Activated B cell treated with CpG ODN at 0.5 μM for 24 hours (primary cell): ENCODE results near the gene ASTN2. TPM values are rescaled to one million over a fixed set of nuclear protein-coding genes. Genes with fewer than 3 reads are reported as not detected.

Source experiments
- ATAC-seq: fragments of 200-7000 bp; cut with Tn5 transposase; one replicate; pipeline ENCODE4 v1.10.0; 2021; ENCODE audit warnings: low read depth, mild to moderate bottlenecking, moderate library complexity
- CTCF ChIA-PET: fragments of 350-600 bp; sonication (Branson Sonifier 250); formaldehyde crosslinking; loops from one replicate; lab custom pipeline; 2021; ENCODE audit warnings: antibody characterized with exemption; lab: Charles Lee
- POLR2A ChIA-PET: fragments of 350-600 bp; sonication (Branson Sonifier 250); formaldehyde crosslinking; loops from one replicate; lab custom pipeline; 2021; ENCODE audit warnings: antibody characterized with exemption; lab: Charles Lee
- DNase-seq: peaks from one replicate; pipeline ENCODE4 v3.0.0; 2022
- H3K27ac Mint-ChIP-seq: one replicate; pipeline ENCODE4 v1.8.0; 2020; ENCODE audit warnings: mixed read lengths
- H3K27me3 Mint-ChIP-seq: one replicate; pipeline ENCODE4 v1.8.0; 2021; ENCODE audit warnings: mixed read lengths
- H3K36me3 Mint-ChIP-seq: one replicate; pipeline ENCODE4 v1.8.0; 2021; ENCODE audit warnings: low read depth, mixed read lengths
- H3K4me1 Mint-ChIP-seq: one replicate; pipeline ENCODE4 v1.8.0; 2021; ENCODE audit warnings: mixed read lengths
- H3K4me3 Mint-ChIP-seq: one replicate; pipeline ENCODE4 v1.8.0; 2020; ENCODE audit warnings: mild to moderate bottlenecking, mixed read lengths
- H3K9me3 Mint-ChIP-seq: one replicate; pipeline ENCODE4 v1.8.0; 2020; ENCODE audit warnings: mixed read lengths
- intact Hi-C: fragments of 100-400 bp; cut with micrococcal nuclease; formaldehyde crosslinking; loops from one replicate; pipeline ENCODE4 v1.15.1; 2024
- total RNA-seq: library from RNA; stranded (reverse); gene quantifications from 2 replicates; pipeline ENCODE4 v1.2.3, GENCODE V29; 2022
- TF ChIP-seq, protein P1 (sequence below): fragments of 200-600 bp; IDR thresholded peaks from one replicate; pipeline ENCODE4 v1.8.0; 2022; ENCODE audit warnings: antibody characterized with exemption, mild to moderate bottlenecking

Gene ASTN2
- total RNA-seq, 1 donor from 2014 or later: 2.3 TPM

DNA sequence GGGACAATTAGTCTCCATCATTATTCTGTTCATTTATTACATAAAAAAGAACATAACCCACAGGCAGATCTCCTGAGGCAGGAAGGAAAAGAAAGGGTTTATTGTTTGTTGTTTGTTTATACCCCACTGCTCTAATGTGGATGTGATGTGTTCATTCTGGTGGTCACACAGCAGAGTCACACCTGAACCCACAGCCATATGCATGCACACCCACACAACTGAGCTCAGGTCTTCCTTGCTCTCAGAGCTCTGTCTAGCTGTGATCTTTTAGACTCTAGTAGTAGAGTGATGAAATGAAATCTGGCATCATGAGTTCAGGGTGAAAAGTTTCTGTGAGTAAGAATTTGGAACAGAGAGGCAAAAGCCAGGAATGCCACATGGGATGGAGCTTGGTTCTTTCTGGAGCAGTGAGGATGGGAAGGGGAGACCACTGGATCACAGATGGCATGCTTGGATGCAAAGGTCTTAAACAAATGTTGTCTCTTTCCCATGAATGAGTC lies 1034.3 kb downstream of the ASTN2 start:
- POLR2A ChIA-PET: no interaction called here

DNA sequence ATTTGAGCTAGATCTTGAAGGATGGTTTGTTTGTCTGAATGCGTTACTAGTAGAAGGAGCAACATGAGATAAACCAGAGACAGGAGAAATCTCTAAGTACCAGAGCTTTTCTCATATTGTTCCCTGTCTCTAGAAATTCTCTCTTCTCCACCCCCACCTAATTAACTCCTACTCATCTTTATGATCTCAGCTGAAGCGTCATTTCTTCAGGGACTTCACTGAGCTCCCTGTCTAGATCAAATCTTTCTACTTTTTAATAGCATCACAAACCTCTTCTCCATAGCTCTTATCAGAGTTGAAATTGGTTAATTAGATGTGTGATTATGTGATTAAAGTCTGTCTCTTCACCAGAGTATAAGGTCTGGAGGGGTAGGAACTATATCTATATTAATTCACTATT lies 1035.0 kb downstream of the ASTN2 start:
- Mint-ChIP-seq H3K4me1 (no peaks in the 10 kb centered on the region), H3K9me3 (no peaks in the 10 kb centered on the region), H3K27ac (no peak overlapping the region), H3K36me3 (no peaks in the 10 kb centered on the region), H3K27me3 (no peaks in the 10 kb centered on the region), H3K4me3 (no peak overlapping the region)
- ATAC-seq (no peak), DNase-seq (no peak)
- TF ChIP-seq, protein P1, sequence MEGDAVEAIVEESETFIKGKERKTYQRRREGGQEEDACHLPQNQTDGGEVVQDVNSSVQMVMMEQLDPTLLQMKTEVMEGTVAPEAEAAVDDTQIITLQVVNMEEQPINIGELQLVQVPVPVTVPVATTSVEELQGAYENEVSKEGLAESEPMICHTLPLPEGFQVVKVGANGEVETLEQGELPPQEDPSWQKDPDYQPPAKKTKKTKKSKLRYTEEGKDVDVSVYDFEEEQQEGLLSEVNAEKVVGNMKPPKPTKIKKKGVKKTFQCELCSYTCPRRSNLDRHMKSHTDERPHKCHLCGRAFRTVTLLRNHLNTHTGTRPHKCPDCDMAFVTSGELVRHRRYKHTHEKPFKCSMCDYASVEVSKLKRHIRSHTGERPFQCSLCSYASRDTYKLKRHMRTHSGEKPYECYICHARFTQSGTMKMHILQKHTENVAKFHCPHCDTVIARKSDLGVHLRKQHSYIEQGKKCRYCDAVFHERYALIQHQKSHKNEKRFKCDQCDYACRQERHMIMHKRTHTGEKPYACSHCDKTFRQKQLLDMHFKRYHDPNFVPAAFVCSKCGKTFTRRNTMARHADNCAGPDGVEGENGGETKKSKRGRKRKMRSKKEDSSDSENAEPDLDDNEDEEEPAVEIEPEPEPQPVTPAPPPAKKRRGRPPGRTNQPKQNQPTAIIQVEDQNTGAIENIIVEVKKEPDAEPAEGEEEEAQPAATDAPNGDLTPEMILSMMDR: no peak
- ChIA-PET POLR2A (no interaction called here), CTCF (no interaction called here)
- intact Hi-C loops: no loop called here

More for the DNA sequence above, 1034.3 kb downstream of the ASTN2 start:
- Mint-ChIP-seq H3K27me3 (no peaks in the 10 kb centered on the region), H3K4me1 (no peaks in the 10 kb centered on the region), H3K9me3 (no peaks in the 10 kb centered on the region), H3K36me3 (no peaks in the 10 kb centered on the region), H3K27ac (no peak overlapping the region), H3K4me3 (no peak overlapping the region)
- CTCF ChIA-PET: no interaction called here
- ATAC-seq (no peak), DNase-seq (no peak)
- intact Hi-C loops: no loop called here
- TF ChIP-seq, protein P1: no peak

DNA sequence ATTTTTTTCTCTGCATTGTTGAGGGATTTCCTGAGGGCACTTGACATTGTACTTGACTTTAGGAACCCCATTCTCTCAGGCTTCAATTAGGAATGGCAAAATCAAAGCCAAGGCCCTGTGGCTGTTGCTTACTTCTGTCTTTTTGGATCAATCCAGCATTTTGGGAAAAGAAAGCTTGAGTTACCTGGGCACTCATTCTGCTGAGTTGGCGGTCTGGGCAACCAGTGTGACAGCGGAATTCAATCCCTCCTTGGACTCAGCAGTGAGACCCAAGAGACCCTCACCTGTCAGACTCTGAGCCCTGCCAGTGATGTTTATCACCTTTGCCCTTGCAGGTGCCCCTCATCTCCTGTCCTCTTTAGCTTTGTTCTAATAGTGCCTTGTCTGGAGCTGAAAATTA lies 1036.0 kb downstream of the ASTN2 start:
- intact Hi-C loops: no loop called here
- no peak overlapping the region for H3K27ac Mint-ChIP-seq
- no peaks in the 10 kb centered on the region for H3K27me3 Mint-ChIP-seq
- DNase-seq: no peak
- ATAC-seq: no peak
- ChIA-PET CTCF (no interaction called here), POLR2A (no interaction called here)
- H3K9me3 Mint-ChIP-seq: no peaks in the 10 kb centered on the region
- no peak overlapping the region for H3K4me3 Mint-ChIP-seq
- no peaks in the 10 kb centered on the region for H3K4me1 Mint-ChIP-seq
- TF ChIP-seq, protein P1: no peak
- H3K36me3 Mint-ChIP-seq: no peaks in the 10 kb centered on the region

DNA sequence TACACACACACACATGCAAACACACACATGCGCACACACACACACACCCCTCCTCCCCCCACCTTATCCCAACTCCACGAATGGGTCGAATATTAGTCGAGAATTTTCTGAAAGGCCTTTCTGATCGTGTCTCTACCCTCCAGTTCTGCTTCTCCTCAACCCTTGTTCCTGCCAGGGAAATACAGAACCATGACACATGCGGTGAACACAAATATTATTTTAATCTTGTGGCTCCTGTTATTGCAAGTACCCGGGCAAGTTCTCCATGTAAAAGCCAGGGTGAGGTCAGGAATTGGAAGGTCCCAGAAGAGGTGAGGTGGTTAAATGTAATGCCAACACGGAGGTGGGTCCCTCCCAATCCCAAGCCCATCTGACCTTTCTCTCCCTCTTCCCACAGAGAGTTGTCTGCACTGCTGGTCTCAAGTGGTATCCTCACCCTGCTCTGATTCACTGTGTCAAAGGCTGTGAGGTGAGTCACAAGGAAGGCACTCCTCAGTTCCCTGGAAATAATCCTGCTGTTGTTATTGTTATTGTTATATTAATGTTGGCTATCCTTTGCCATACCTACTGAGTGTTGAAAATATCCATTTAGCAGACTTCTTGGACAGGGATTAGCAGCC lies 1037.6 kb downstream of the ASTN2 start:
- DNase-seq (no peak), ATAC-seq (no peak)
- ChIA-PET POLR2A (no interaction called here), CTCF (no interaction called here)
- TF ChIP-seq, protein P1: no peak
- intact Hi-C loops: no loop called here
- no peaks in the 10 kb centered on the region for H3K27me3 Mint-ChIP-seq
- H3K36me3 Mint-ChIP-seq: no peaks in the 10 kb centered on the region
- H3K4me3 Mint-ChIP-seq: no peak overlapping the region
- H3K9me3 Mint-ChIP-seq: no peaks in the 10 kb centered on the region
- no peak overlapping the region for H3K27ac Mint-ChIP-seq
- no peaks in the 10 kb centered on the region for H3K4me1 Mint-ChIP-seq
